Heart left ventricle (tissue), 16 donors: ENCODE data around the gene SLC25A10. TPM values are rescaled to one million over a fixed set of nuclear protein-coding genes. Genes with fewer than 3 reads are reported as not detected.

Experiments
- ATAC-seq, 4 donors: fragments of 200-7000 bp; cut with Tn5 transposase; one replicate each; pipeline ENCODE4 v1.9.1; 2020 to 2022; ENCODE audit warnings: moderate library complexity in 4 of 4, mild to moderate bottlenecking in 3 of 4, moderate number of reproducible peaks in 1 of 4
- DNase-seq, 5 donors: peaks; one replicate each; pipeline ENCODE4 v3.0.0-alpha.2; 2020
- H3K27ac ChIP-seq, 12 donors: fragments of 200-600 bp; sonication (generic) in 4 of 12; one replicate each; pipeline versions ENCODE4 v1.5.0 to v1.8.0; 2016 to 2022; ENCODE audit warnings: mild to moderate bottlenecking in 2 of 12
- H3K27me3 ChIP-seq, 9 donors: fragments of 200-600 bp; sonication (generic) in 2 of 9; one replicate each; pipeline versions ENCODE4 v1.5.1 to v1.8.0; 2016 to 2022; ENCODE audit warnings: mild to moderate bottlenecking in 3 of 9
- H3K36me3 ChIP-seq, 9 donors: fragments of 200-600 bp; sonication (generic) in 2 of 9; one replicate each; pipeline versions ENCODE4 v1.5.0 to v1.8.0; 2018 to 2022; ENCODE audit warnings: mild to moderate bottlenecking in 2 of 9
- H3K4me1 ChIP-seq, 12 donors: fragments of 200-600 bp; sonication (generic) in 4 of 12; one replicate each; pipeline versions ENCODE4 v1.5.0 to v1.8.0; 2016 to 2022; ENCODE audit warnings: mild to moderate bottlenecking in 3 of 12
- H3K4me3 ChIP-seq, 12 donors: fragments of 200-600 bp; sonication (generic) in 4 of 12; one replicate each; pipeline versions ENCODE4 v1.5.0 to v1.8.0; 2017 to 2022; ENCODE audit warnings: mild to moderate bottlenecking in 9 of 12, moderate library complexity in 4 of 12
- H3K9me3 ChIP-seq, 12 donors: fragments of 200-600 bp; sonication (generic) in 4 of 12; one replicate each; pipeline versions ENCODE4 v1.5.0 to v1.8.0; 2016 to 2022; ENCODE audit warnings: mild to moderate bottlenecking in 1 of 12
- POLR2A ChIP-seq, 2 donors: fragments of 450-650 bp; IDR thresholded peaks; one replicate each; pipeline ENCODE4 v1.6.1; 2017; ENCODE audit warnings: antibody characterized with exemption in 2 of 2, mild to moderate bottlenecking in 2 of 2, moderate library complexity in 2 of 2
- WGBS, 4 donors: extraction: QIAGEN DNeasy Blood & Tissue Kit in 2 of 4; methylation state at CpG; one replicate each; pipeline versions ENCODE4 v1.1.5 to v1.1.7; 2013 to 2018; 5-methylcytosine and 5-hydroxymethylcytosine counted together
- intact Hi-C, 10 donors: fragments of 100-400 bp; cut with DNase I; formaldehyde crosslinking; loops; one replicate each; pipeline versions ENCODE4 v1.11.1 to v1.14.2; 2022
- polyA plus RNA-seq, 2 donors: library from polyadenylated mRNA; stranded (reverse); fragments of 200-250 nt; gene quantifications; one replicate each; pipeline ENCODE4 v1.2.3, GENCODE V29; 2013
- total RNA-seq, 9 donors: library from RNA; depleted of rRNA in 2 of 9; stranded (reverse); fragments of >200 nt in 2 of 9; fragmentation: NEBNext Ultra II Directional in 3 of 9; extraction: Animal tissue kit (Norgen Biotek cat#: 25700) in 3 of 9; gene quantifications; one replicate each; pipeline versions ENCODE4 v1.1.0 to v1.2.4, GENCODE V29; 2016 to 2023
- TF ChIP-seq, protein P1 (sequence below), 12 donors: fragments of 200-600 bp; sonication (generic) in 4 of 12; IDR thresholded peaks; one replicate each; pipeline versions ENCODE4 v1.5.0 to v1.8.0; 2018 to 2022; ENCODE audit warnings: antibody characterized with exemption in 12 of 12, mild to moderate bottlenecking in 5 of 12
- donor health status: ischemic (EF 13 %, LVEDD 7.1; RV severe dilation, severe dysfunction).
- donor health status: healthy with polysubstance abuse.
- donor health status: DM: no; HTN: yes; CAD: no.
- donor health status: DM: no; HTN: no; CAD: no.
- donor health status: ischemic (EF 25% LVEDD 6.9; RV normal size, moderate dysfunction).
- donor health status: ischemic (EF 25% LVEDD 5.7; RV mildly dilated, moderate dysfunction).
- donor health status: healthy.
- donor health status: DM: yes; HTN: yes; CAD: no.
- donor health status: ischemic (EF 35%, LVEDD 5.7; RV mildly dilated, moderate dysfunction).
- donor health status: nonischemic (EF 11% LVEDD 7.7; RV severe dilation, severe dysfunction).
- donor health status: DM: yes; HTN: yes; CAD: no.
- donor health status: PGD.
- donor health status: ischemic (EF 29% LVEDD 5.4; RV normal size, mild dysfunction).
- donor health status: nonischemic (EF 23%, LVEDD 6.1; RV moderate dilation, normal function).

The SLC25A10 gene
- total and polyA plus RNA-seq, 11 donors = 7.0 to 17.9 (median 9.4) TPM

DNA sequence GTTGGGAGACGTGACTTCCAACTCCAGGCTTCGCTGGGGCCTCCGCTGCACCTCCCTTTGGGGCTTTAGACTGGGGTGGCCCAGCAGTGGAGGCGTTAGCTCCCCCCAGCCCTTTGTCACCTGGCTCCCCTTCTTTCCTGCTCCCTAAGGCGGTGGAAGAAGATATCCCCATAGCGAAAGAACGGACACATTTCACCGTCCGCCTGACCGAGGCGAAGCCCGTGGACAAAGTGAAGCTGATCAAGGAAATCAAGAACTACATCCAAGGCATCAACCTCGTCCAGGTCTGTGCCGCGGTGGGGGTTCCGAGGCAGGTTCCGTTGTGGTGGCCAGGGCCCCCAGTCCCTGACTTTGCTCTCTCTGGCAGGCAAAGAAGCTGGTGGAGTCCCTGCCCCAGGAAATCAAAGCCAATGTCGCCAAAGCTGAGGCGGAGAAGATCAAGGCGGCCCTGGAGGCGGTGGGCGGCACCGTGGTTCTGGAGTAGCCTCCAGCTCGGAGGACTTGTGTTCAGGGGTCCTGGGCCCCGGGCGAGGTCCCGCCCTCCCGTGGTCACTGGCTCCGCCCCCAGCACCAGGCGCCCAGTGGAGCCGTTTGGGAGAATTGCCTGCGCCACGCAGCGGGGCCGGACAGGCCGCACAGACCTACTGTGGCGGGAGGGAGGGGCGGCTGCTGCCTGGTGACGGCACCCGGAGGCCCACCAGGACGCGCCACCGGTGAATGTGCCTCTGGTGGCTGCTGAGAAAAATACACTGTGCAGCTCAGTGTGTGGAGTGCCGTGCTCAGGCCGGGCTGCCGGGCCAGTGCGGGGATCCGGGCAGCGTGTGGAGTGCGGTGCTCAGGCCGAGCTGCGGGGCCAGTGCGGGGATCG, 5.1 kb upstream of the SLC25A10 start:
- peaks cover 0 to 44% (median 36%) of the 10 kb centered on the region in 9 donors for H3K36me3 ChIP-seq
- intact Hi-C loops = no loop called here
- ATAC-seq (no peak), DNase-seq (no peak)
- TF ChIP-seq POLR2A (IDR thresholded peaks at IDR 0.05) = no peak
- TF ChIP-seq, protein P1, sequence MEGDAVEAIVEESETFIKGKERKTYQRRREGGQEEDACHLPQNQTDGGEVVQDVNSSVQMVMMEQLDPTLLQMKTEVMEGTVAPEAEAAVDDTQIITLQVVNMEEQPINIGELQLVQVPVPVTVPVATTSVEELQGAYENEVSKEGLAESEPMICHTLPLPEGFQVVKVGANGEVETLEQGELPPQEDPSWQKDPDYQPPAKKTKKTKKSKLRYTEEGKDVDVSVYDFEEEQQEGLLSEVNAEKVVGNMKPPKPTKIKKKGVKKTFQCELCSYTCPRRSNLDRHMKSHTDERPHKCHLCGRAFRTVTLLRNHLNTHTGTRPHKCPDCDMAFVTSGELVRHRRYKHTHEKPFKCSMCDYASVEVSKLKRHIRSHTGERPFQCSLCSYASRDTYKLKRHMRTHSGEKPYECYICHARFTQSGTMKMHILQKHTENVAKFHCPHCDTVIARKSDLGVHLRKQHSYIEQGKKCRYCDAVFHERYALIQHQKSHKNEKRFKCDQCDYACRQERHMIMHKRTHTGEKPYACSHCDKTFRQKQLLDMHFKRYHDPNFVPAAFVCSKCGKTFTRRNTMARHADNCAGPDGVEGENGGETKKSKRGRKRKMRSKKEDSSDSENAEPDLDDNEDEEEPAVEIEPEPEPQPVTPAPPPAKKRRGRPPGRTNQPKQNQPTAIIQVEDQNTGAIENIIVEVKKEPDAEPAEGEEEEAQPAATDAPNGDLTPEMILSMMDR (IDR thresholded peaks at IDR 0.05) = no peak
- peaks cover 6 to 39% (median 30%) of the 10 kb centered on the region in 12 donors for H3K4me1 ChIP-seq
- H3K4me3 ChIP-seq = no peak overlapping the region
- H3K27ac ChIP-seq = no peak overlapping the region
- WGBS, 4 donors = 89 to 93% (median 92%) methylated on average over 26 to 54 of the region's 54 CpGs
- no peaks in the 10 kb centered on the region for H3K27me3 ChIP-seq
- no peaks in the 10 kb centered on the region for H3K9me3 ChIP-seq

DNA sequence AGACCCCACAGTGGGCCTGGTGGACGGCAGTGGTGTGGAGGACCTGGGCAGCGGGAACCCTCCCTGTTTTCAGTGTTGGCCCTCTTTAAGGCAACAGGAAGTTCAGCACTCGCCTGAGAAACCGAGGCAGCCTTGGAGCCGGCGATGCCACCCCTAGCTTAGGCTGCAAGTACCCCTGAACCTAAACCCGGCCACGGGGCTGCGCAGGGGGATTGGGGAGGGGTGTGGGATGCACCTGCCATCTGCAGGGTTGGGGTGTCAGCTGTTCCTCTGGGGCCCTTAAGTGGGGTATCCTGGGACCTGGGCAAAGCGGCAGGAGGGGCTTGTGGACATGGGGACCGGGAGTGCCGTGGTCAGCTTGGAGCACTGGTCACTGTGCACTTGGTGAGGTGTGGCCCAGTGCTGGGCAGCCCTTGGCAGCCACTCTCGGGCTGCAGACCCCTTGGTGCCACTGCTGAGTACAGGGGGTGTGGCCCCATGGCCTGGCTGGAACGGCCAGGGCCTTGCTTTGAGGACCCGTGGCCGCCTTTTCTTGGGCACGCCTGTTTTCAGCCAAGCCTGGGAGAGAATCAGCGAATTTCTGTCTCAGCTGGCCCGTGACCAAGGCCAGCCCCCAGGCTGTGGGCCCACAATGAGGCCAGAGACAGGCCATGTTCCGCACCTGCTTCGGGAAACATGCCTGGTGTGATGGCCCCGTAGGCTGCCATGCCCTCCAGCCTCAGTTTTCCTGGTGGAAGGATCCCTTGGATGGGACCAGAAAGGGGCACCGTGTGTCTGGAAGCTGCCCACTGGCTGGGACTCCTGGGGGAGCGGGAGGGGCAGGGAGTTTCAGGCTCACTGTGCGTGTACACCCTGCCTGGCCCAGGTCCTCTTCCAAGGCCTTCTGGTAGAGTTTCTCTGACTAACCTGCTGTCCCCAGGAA, 4.1 kb upstream of the SLC25A10 start:
- intact Hi-C loops = no loop called here
- H3K4me1 ChIP-seq = peaks cover 6 to 40% (median 30%) of the 10 kb centered on the region in 12 donors
- no peak overlapping the region for H3K4me3 ChIP-seq
- no peak for ATAC-seq
- DNase-seq = no peak
- no peak overlapping the region for H3K27ac ChIP-seq
- H3K9me3 ChIP-seq = no peaks in the 10 kb centered on the region
- no peak for TF ChIP-seq POLR2A (IDR thresholded peaks at IDR 0.05)
- TF ChIP-seq, protein P1 (IDR thresholded peaks at IDR 0.05) = no peak
- no peaks in the 10 kb centered on the region for H3K27me3 ChIP-seq
- H3K36me3 ChIP-seq = peaks cover 0 to 43% (median 36%) of the 10 kb centered on the region in 9 donors
- WGBS, 4 donors = 80 to 89% (median 88%) methylated on average over 13 to 25 of the region's 25 CpGs

DNA sequence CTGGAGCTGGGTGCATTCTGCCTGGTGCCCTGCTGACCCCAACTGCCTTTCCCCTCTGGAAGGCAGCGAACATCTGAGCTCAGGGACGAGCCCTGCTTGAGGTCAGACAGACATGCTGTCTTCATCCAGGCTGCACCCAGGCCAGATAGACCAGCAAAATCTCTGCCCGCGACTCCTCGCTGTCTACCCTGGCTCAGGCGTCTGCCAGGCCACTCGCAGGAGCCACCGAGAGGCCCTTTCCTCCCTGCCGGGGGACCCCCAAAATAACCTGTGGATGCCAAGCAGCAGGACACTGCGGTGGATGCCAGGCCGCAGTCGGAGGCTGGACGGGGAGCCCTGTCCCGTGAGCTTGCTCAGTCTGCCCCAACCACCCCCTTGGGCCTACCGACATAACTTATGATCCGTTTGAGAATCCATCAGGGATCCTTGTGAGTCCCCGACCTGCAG, 3.3 kb upstream of the SLC25A10 start:
- peaks cover 6 to 45% (median 37%) of the 10 kb centered on the region in 12 donors for H3K4me1 ChIP-seq
- WGBS, 4 donors = 80 to 84% (median 82%) methylated on average over 14 to 17 of the region's 17 CpGs
- ATAC-seq = no peak
- intact Hi-C loops = no loop called here
- DNase-seq = no peak
- peaks cover 0 to 43% (median 36%) of the 10 kb centered on the region in 9 donors for H3K36me3 ChIP-seq
- no peak overlapping the region for H3K27ac ChIP-seq
- TF ChIP-seq POLR2A (IDR thresholded peaks at IDR 0.05) = no peak
- no peak overlapping the region for H3K4me3 ChIP-seq
- H3K27me3 ChIP-seq = no peaks in the 10 kb centered on the region
- no peaks in the 10 kb centered on the region for H3K9me3 ChIP-seq

DNA sequence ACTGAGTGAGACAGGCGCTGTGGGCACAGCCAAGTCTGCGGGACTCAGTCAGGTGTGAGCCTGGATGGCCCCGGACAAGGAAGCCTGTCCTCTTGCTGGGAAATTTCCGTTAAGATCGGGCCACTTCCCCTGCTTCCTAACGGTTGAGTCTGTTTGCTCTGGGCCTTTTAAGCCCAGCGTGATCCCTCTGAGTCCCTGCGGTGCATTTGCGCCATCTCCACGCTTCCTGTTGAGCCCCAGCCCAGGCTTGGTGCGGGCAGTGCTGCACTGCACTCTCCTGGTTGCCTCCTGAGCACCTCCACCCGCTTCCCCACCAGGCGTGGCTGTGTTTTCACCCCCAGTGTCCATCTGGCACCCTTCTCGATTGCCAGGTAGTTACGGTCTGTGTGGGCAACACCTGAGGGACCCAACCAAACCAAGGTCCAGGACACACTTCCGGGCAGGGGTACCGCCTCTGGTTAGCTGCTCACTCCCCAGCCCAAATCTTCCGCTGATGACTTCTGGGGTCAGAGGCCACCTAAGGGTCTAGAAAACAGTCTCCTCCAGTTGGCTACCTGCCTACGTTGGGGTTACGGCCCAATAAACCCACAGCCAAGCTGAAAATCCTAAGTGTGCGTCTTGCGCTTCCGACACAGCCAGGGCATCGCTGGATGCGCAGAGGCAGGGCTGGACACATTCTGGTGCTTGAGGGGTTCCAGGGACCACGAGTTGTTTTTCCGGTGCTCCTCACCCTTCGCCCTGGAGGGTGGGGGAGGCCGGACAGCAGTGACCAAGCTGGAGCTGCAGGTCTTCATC, 1.4 kb upstream of the SLC25A10 start:
- H3K9me3 ChIP-seq = no peaks in the 10 kb centered on the region
- peaks cover 6 to 35% (median 27%) of the 10 kb centered on the region in 12 donors for H3K4me1 ChIP-seq
- DNase-seq (no peak), ATAC-seq (peak in 2 of 4 donors; percentile 3 to 31)
- intact Hi-C loops = loop anchor here in 1 of 10 donors (2.0 kb wide), 1 partner anchor 34 kb away; no protein-coding TSS in a partner anchor
- 11 to 15% (median 13%) methylated on average over 26 to 29 of the region's 29 CpGs for WGBS, 4 donors
- peaks cover 0 to 28% (median 23%) of the 10 kb centered on the region in 9 donors for H3K36me3 ChIP-seq
- TF ChIP-seq, protein P1 (IDR thresholded peaks at IDR 0.05) = no peak
- TF ChIP-seq POLR2A (IDR thresholded peaks at IDR 0.05) = no peak
- H3K4me3 ChIP-seq = peak overlapping the region in 9 of 12 donors; percentile 59 to 98 (median 82)
- H3K27ac ChIP-seq = no peak overlapping the region
- no peaks in the 10 kb centered on the region for H3K27me3 ChIP-seq
